A549 (cell line): ENCODE results near the gene TNS3. TPM values are rescaled to one million over a fixed set of nuclear protein-coding genes. Genes with fewer than 3 reads are reported as not detected.
A peak's percentile ranks its signal among the peaks of the same experiment; 100 is the strongest.

Experiments used
- ATAC-seq, 2 experiments: fragments of 200-7000 bp in 1 of 2; fragments of >200 bp in 1 of 2; cut with Nextera tagmentation in 1 of 2; cut with Tn5 transposase in 1 of 2; 3 replicates each; pipeline versions ENCODE4 v1.8.0 to v1.9.1; 2018 to 2020; ENCODE audit warnings: mild to moderate bottlenecking in 1 of 2, moderate library complexity in 1 of 2
- CTCF ChIA-PET: fragments of 300-600 bp; sonication (Branson Sonifier 250); formaldehyde crosslinking; extraction: SDS; loops from one replicate; lab custom pipeline; 2021; ENCODE audit warnings: antibody characterized with exemption, inconsistent platforms; lab: Yijun Ruan, JAX
- POLR2A ChIA-PET: fragments of 350-600 bp; formaldehyde crosslinking; extraction: SDS; loops from one replicate; lab custom pipeline; 2021; ENCODE audit warnings: antibody characterized with exemption, inconsistent platforms; lab: Yijun Ruan, JAX
- DNase-seq, 2 experiments: peaks; one replicate each; pipeline versions ENCODE4 v3.0.0 to v3.0.0-alpha.2; 2011 to 2016; ENCODE audit warnings: low read depth in 1 of 2, low spot score in 1 of 2
- FAIRE-seq: peaks from 2 replicates; lab custom pipeline; 2011; peaks lifted over from hg19 to GRCh38; lab: Jason Lieb, UNC
- H3K27ac ChIP-seq, 2 experiments: fragments of >200 bp; sonication (Bioruptor Twin); formaldehyde crosslinking; 3 replicates each; pipeline ENCODE4 v1.5.1; 2016 to 2017
- H3K4me1 ChIP-seq: fragments of >200 bp; sonication (Bioruptor Twin); formaldehyde crosslinking; 3 replicates; pipeline ENCODE4 v1.6.1; 2016
- H3K4me2 ChIP-seq: fragments of >200 bp; sonication (Bioruptor Twin); formaldehyde crosslinking; 3 replicates; pipeline ENCODE4 v1.6.1; 2016
- H3K4me3 ChIP-seq: fragments of >200 bp; sonication (Bioruptor Twin); formaldehyde crosslinking; 3 replicates; pipeline ENCODE4 v1.5.1; 2016
- H3K9me3 ChIP-seq: fragments of >200 bp; sonication (Bioruptor Twin); formaldehyde crosslinking; 3 replicates; pipeline ENCODE4 v1.6.1; 2016
- CBX8 ChIP-seq: fragments of 200-600 bp; sonication (generic); IDR thresholded peaks from 2 replicates; pipeline ENCODE4 v1.6.1; 2016
- CHD2 ChIP-seq: fragments of 150-350 bp; IDR thresholded peaks from 2 replicates; pipeline ENCODE4 v1.6.1; 2014; ENCODE audit warnings: low read length; ENCODE audit not compliant: partially characterized antibody
- FOXS1 ChIP-seq: fragments of 250-450 bp; sonication (Bioruptor Pico); IDR thresholded peaks from 2 replicates; pipeline ENCODE4 v1.5.0; 2020; ENCODE audit warnings: mild to moderate bottlenecking, moderate library complexity
- HEYL ChIP-seq: fragments of 250-450 bp; sonication (Bioruptor Pico); IDR thresholded peaks from 2 replicates; pipeline ENCODE4 v1.8.0; 2021; ENCODE audit warnings: mild to moderate bottlenecking, moderate library complexity
- JUNB ChIP-seq: fragments of >200 bp; sonication (Bioruptor Twin); formaldehyde crosslinking; IDR thresholded peaks from 2 replicates; pipeline ENCODE4 v1.6.1; 2016
- KDM1A ChIP-seq: fragments of 200-600 bp; sonication (generic); IDR thresholded peaks from 2 replicates; pipeline ENCODE4 v1.6.1; 2016; ENCODE audit warnings: low read depth, mild to moderate bottlenecking
- MAFK ChIP-seq: fragments of 450-650 bp; IDR thresholded peaks from 2 replicates; pipeline ENCODE4 v1.6.1; 2014; ENCODE audit not compliant: partially characterized antibody
- MYC ChIP-seq: IDR thresholded peaks from 2 replicates; pipeline ENCODE4 v1.6.1; 2012; ENCODE audit warnings: mild to moderate bottlenecking, inconsistent platforms, low read length, improper control_type of control experiment, borderline replicate concordance
- NR3C1 ChIP-seq: fragments of >200 bp; sonication (Bioruptor Twin); formaldehyde crosslinking; IDR thresholded peaks from 3 replicates; pipeline ENCODE4 v1.6.1; 2017
- POLR2AphosphoS2 ChIP-seq: conservative IDR thresholded peaks from 2 replicates; pipeline ENCODE4 v1.6.1; 2012; ENCODE audit warnings: low read length, improper control_type of control experiment, inconsistent platforms
- RCOR1 ChIP-seq: fragments of 150-350 bp; IDR thresholded peaks from 2 replicates; pipeline ENCODE4 v1.6.1; 2014; ENCODE audit warnings: antibody characterized with exemption, low read length, low read depth
- SMC3 ChIP-seq: fragments of >200 bp; sonication (Bioruptor Twin); formaldehyde crosslinking; IDR thresholded peaks from 3 replicates; pipeline ENCODE4 v1.6.1; 2018; ENCODE audit warnings: inconsistent platforms
- SREBF2 ChIP-seq: fragments of 450-650 bp; IDR thresholded peaks from 2 replicates; pipeline ENCODE4 v1.6.1; 2014; ENCODE audit warnings: mild to moderate bottlenecking, moderate library complexity
- TFCP2L1 ChIP-seq: fragments of 250-450 bp; sonication (Bioruptor Pico); IDR thresholded peaks from 2 replicates; pipeline ENCODE4 v1.5.0; 2021; ENCODE audit warnings: mild to moderate bottlenecking
- TP53 ChIP-seq: fragments of 250-450 bp; sonication (Bioruptor Pico); IDR thresholded peaks from 2 replicates; pipeline ENCODE4 v1.5.0; 2021; ENCODE audit warnings: mild to moderate bottlenecking, moderate library complexity
- ZSCAN20 ChIP-seq: fragments of 250-450 bp; sonication (Bioruptor Pico); IDR thresholded peaks from 2 replicates; pipeline ENCODE4 v1.8.0; 2022; ENCODE audit warnings: mild to moderate bottlenecking, moderate library complexity
- WGBS: methylation state at CpG from one replicate; pipeline ENCODE4 v1.1.6; 2017; ENCODE audit errors: missing lambda C conversion rate; 5-methylcytosine and 5-hydroxymethylcytosine counted together
- polyA plus RNA-seq, 4 experiments: library from polyadenylated mRNA; depleted of rRNA in 3 of 4; stranded (reverse); fragments of >200 nt; fragmentation: RNase III in 1 of 4; extraction: RNeasy Plus Mini Kit Qiagen cat#74134 plus additional on column Dnase treatment in 1 of 4; gene quantifications; 2 replicates in 3 of 4; 3 replicates in 1 of 4; pipeline ENCODE4 v1.2.3, GENCODE V29; 2011 to 2017
- TF ChIP-seq, protein P1 (sequence below): fragments of 250-450 bp; sonication (Bioruptor Pico); IDR thresholded peaks from 2 replicates; pipeline ENCODE4 v1.5.0; 2020; ENCODE audit warnings: low read depth, mild to moderate bottlenecking, moderate library complexity
- TF ChIP-seq, protein P2 (sequence below): IDR thresholded peaks from 2 replicates; pipeline ENCODE4 v1.6.1; 2012
- TF ChIP-seq, protein P3 (sequence below): fragments of 250-450 bp; sonication (Bioruptor Pico); IDR thresholded peaks from 2 replicates; pipeline ENCODE4 v1.5.0; 2021; ENCODE audit warnings: mild to moderate bottlenecking, moderate library complexity, borderline replicate concordance

Gene TNS3
- polyA plus RNA-seq, 2 of the 4 experiments (the other 2 are of a cell fraction): 107 to 134 TPM

DNA sequence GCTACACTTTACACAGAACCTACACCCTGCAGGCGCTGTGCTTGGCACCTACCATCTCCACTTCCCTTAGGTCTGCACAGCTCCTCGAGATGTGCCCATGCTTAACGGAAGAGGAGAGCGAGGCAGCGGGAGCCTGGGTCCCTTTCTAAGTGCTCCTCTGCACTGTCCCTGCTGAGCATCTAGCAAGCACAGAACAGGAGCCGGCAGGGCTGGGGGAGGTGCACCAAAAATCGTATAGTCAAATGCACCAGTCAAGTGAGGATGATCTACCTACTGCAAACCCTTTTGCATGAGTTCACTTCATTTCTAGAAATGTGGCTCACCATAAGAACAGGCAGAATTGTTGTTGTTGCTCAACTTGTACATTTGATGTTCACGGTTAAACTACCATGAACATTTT, 267.7 kb downstream of the TNS3 start:
- Histone ChIP-seq H3K9me3 (no peaks in the 10 kb centered on the region), H3K4me2 (no peak overlapping the region), H3K4me3 (no peak overlapping the region), H3K27ac (no peak overlapping the region), H3K4me1 (no peaks in the 10 kb centered on the region)
- FAIRE-seq (no peak), ATAC-seq (peak; percentile 26 to 30; a peak in 4 of 6 replicates), DNase-seq (no peak)
- 85% methylated on average over 8 of the region's 8 CpGs for WGBS
- TF ChIP-seq POLR2AphosphoS2: 0 out of 2 replicates have a peak, but pooled peaks have one; percentile 43
- TF ChIP-seq FOXS1: no peak
- POLR2A ChIA-PET: no interaction called here
- CTCF ChIA-PET: no interaction called here

DNA sequence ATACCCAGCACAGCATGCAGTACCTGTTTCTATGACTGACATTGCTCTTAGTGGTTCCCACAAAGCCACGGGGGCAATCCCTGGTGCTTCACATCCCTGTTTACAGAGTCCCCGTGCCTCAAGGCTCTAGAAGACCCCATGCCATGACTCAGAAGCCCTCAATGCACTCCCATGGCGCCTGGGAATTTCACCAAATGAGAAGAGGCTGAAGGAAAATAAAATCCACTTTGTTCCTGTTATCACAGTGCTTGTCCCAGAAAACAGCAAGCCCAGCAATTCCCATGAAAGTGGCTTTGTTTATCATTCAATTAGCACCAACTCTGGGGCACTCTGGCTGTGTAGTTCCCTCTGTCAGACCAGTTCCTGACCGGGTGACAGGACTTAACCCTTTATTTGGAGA, 268.3 kb downstream of the TNS3 start:
- WGBS: 74% methylated on average over 4 of the region's 4 CpGs
- peak in 1 of 2 experiments; percentile 24; a peak in 2 of 6 replicates for ATAC-seq
- no peak for DNase-seq
- H3K4me1 ChIP-seq: no peaks in the 10 kb centered on the region
- ChIA-PET POLR2A (no interaction called here), CTCF (no interaction called here)
- H3K27ac ChIP-seq: no peak overlapping the region
- no peak overlapping the region for H3K4me2 ChIP-seq
- no peaks in the 10 kb centered on the region for H3K9me3 ChIP-seq
- TF ChIP-seq MAFK: peak; percentile 40
- TF ChIP-seq TFCP2L1: no peak
- H3K4me3 ChIP-seq: no peak overlapping the region
- FAIRE-seq: no peak

DNA sequence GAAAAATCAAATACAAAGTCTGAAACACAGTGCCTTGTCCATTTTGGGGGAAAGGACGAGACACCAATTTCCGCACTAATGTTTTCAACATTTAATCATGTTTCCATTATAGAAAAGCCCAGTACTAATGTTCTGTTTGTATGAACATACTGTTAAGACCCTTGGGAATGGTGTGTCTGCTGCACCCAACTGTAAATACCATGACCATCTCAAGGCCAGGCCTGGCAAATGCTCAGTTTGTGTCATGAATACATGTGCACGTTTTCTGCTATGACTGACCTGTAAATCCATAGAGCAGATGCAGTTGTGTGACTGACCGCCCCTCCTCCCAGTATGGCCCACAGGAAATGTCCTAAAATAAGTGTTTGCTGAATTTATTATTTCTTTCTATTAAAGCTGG, 270.0 kb downstream of the TNS3 start:
- POLR2A ChIA-PET: no interaction called here
- no peaks in the 10 kb centered on the region for H3K4me1 ChIP-seq
- no peak overlapping the region for H3K4me3 ChIP-seq
- WGBS: 96% methylated on average over 4 of the region's 4 CpGs
- FAIRE-seq (no peak), DNase-seq (no peak), ATAC-seq (no peak)
- H3K27ac ChIP-seq: no peak overlapping the region
- no peaks in the 10 kb centered on the region for H3K9me3 ChIP-seq
- H3K4me2 ChIP-seq: no peak overlapping the region
- CTCF ChIA-PET: no interaction called here
- no peak for TF ChIP-seq RCOR1
- no peak for TF ChIP-seq FOXS1
- TF ChIP-seq, protein P1, sequence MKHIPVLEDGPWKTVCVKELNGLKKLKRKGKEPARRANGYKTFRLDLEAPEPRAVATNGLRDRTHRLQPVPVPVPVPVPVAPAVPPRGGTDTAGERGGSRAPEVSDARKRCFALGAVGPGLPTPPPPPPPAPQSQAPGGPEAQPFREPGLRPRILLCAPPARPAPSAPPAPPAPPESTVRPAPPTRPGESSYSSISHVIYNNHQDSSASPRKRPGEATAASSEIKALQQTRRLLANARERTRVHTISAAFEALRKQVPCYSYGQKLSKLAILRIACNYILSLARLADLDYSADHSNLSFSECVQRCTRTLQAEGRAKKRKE (CRISPR knock-in tag): no peak
- no peak for TF ChIP-seq MYC
- TF ChIP-seq KDM1A: no peak
- TF ChIP-seq TP53 (CRISPR knock-in tag): no peak
- TF ChIP-seq, protein P2, sequence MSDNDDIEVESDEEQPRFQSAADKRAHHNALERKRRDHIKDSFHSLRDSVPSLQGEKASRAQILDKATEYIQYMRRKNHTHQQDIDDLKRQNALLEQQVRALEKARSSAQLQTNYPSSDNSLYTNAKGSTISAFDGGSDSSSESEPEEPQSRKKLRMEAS: no peak
- TF ChIP-seq CHD2: no peak
- no peak for TF ChIP-seq SREBF2
- no peak for TF ChIP-seq CBX8
- no peak for TF ChIP-seq JUNB
- no peak for TF ChIP-seq ZSCAN20 (CRISPR knock-in tag)
- TF ChIP-seq HEYL (CRISPR knock-in tag): no peak
- TF ChIP-seq, protein P3, sequence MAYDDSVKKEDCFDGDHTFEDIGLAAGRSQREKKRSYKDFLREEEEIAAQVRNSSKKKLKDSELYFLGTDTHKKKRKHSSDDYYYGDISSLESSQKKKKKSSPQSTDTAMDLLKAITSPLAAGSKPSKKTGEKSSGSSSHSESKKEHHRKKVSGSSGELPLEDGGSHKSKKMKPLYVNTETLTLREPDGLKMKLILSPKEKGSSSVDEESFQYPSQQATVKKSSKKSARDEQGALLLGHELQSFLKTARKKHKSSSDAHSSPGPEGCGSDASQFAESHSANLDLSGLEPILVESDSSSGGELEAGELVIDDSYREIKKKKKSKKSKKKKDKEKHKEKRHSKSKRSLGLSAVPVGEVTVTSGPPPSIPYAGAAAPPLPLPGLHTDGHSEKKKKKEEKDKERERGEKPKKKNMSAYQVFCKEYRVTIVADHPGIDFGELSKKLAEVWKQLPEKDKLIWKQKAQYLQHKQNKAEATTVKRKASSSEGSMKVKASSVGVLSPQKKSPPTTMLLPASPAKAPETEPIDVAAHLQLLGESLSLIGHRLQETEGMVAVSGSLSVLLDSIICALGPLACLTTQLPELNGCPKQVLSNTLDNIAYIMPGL (CRISPR knock-in tag): no peak
- no peak for TF ChIP-seq NR3C1
- TF ChIP-seq, all 56 proteins: peak for 0

DNA sequence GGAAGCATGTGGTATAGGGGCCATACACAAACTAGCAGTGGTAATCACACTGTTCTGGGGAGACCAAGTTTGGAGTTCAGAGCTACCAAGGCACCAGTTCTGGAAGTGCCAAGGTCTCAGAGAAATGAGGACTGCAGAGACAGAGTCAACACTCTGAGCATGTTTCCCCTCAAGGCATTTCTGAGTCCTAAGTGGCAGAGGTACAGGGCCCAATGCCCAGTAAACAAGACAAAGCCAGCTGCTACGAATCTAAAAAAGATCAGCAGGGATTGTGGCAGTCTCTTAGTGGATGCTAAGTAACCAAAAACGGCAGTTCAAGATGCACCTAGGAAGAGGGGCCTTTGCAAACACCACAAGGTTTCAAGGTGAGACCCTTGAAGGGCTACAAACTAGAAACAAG, 271.9 kb downstream of the TNS3 start:
- Histone ChIP-seq H3K4me3 (no peak overlapping the region), H3K9me3 (no peaks in the 10 kb centered on the region), H3K4me1 (no peaks in the 10 kb centered on the region), H3K27ac (no peak overlapping the region), H3K4me2 (no peak overlapping the region)
- ChIA-PET POLR2A (no interaction called here), CTCF (interaction anchor here (0.6 to 1.3 kb wide), 3 partner anchors 10 to 510 kb away, joined by 3 to 4 read pairs (median 3); no protein-coding TSS in a partner anchor)
- DNase-seq (no peak), FAIRE-seq (no peak), ATAC-seq (no peak)
- TF ChIP-seq CHD2 (no peak), MAFK (no peak), CBX8 (no peak), SMC3 (no peak), NR3C1 (no peak)
- 76% methylated on average over 2 of the region's 2 CpGs for WGBS
